ENCODE data around the gene PRRG3. TPM values are rescaled to one million over a fixed set of nuclear protein-coding genes. Genes with fewer than 3 reads are reported as not detected.

The PRRG3 gene
- total RNA-seq, 2 experiments from 2014 or later, result not detected

- Mint-ChIP-seq H3K9me3 (no peaks in the 10 kb centered on the region), H3K27me3 (no peaks in the 10 kb centered on the region), H3K36me3 (ENCODE audit: low read depth) (no peaks in the 10 kb centered on the region), H3K27ac (no peak overlapping the region), H3K4me1 (ENCODE audit: low read depth) (no peaks in the 10 kb centered on the region), H3K4me3 (no peak overlapping the region)
- Histone ChIP-seq H3K4me1 (ENCODE audit: insufficient read depth, low read length) (no peaks in the 10 kb centered on the region), H3K36me3 (ENCODE audit: insufficient read depth, low read length) (no peaks in the 10 kb centered on the region), H3K27me3 (ENCODE audit: control insufficient read depth in 1 of 2, insufficient read depth in 2 of 2, low read length in 2 of 2) (no peaks in the 10 kb centered on the region), H3K27ac (ENCODE audit: low read depth in 1 of 2, low read length in 2 of 2) (no peak overlapping the region), H3K9me3 (ENCODE audit: control insufficient read depth in 1 of 2, insufficient read depth in 1 of 2, low read length in 2 of 2) (no peaks in the 10 kb centered on the region), H3K4me3 (ENCODE audit: low read length) (no peak overlapping the region)
- ATAC-seq (ENCODE audit: poor library complexity) (no peak), DNase-seq (no peak)
- POLR2A ChIA-PET, result no interaction called here
- CTCF ChIA-PET, result no interaction called here
- intact Hi-C loops (cut with DNase I, micrococcal nuclease), result no loop called here
- TF ChIP-seq CTCF (IDR thresholded peaks at IDR 0.05), result no peak
Observed at GRCh38 chrX:151724563-151725337, 29.5 kb downstream of the PRRG3 start.

- Mint-ChIP-seq H3K9me3 (no peaks in the 10 kb centered on the region), H3K27ac (no peak overlapping the region), H3K4me3 (no peak overlapping the region), H3K4me1 (ENCODE audit: low read depth) (no peaks in the 10 kb centered on the region), H3K27me3 (no peaks in the 10 kb centered on the region), H3K36me3 (ENCODE audit: low read depth) (no peaks in the 10 kb centered on the region)
- ChIA-PET CTCF (no interaction called here), POLR2A (no interaction called here)
- no peak overlapping the region for H3K27ac ChIP-seq (ENCODE audit: low read depth in 1 of 2, low read length in 2 of 2)
- H3K36me3 ChIP-seq (ENCODE audit: insufficient read depth, low read length), result no peaks in the 10 kb centered on the region
- no peak for ATAC-seq (ENCODE audit: poor library complexity)
- intact Hi-C loops (cut with DNase I, micrococcal nuclease), result no loop called here
- H3K4me1 ChIP-seq (ENCODE audit: insufficient read depth, low read length), result no peaks in the 10 kb centered on the region
- TF ChIP-seq CTCF (IDR thresholded peaks at IDR 0.05), result no peak
- no peak for DNase-seq
- H3K4me3 ChIP-seq (ENCODE audit: low read length), result no peak overlapping the region
- H3K27me3 ChIP-seq (ENCODE audit: control insufficient read depth in 1 of 2, insufficient read depth in 2 of 2, low read length in 2 of 2), result no peaks in the 10 kb centered on the region
- no peaks in the 10 kb centered on the region for H3K9me3 ChIP-seq (ENCODE audit: control insufficient read depth in 1 of 2, insufficient read depth in 1 of 2, low read length in 2 of 2)
Observed at GRCh38 chrX:151725338-151725614, 30.0 kb downstream of the PRRG3 start.

- H3K4me3 Mint-ChIP-seq, result no peak overlapping the region
- H3K27ac Mint-ChIP-seq, result no peak overlapping the region
- no peaks in the 10 kb centered on the region for H3K4me1 Mint-ChIP-seq (ENCODE audit: low read depth)
- no peak for TF ChIP-seq CTCF (IDR thresholded peaks at IDR 0.05)
- Histone ChIP-seq H3K4me3 (ENCODE audit: low read length) (no peak overlapping the region), H3K36me3 (ENCODE audit: insufficient read depth, low read length) (no peaks in the 10 kb centered on the region), H3K27ac (ENCODE audit: low read depth in 1 of 2, low read length in 2 of 2) (no peak overlapping the region), H3K27me3 (ENCODE audit: control insufficient read depth in 1 of 2, insufficient read depth in 2 of 2, low read length in 2 of 2) (no peaks in the 10 kb centered on the region), H3K9me3 (ENCODE audit: control insufficient read depth in 1 of 2, insufficient read depth in 1 of 2, low read length in 2 of 2) (no peaks in the 10 kb centered on the region), H3K4me1 (ENCODE audit: insufficient read depth, low read length) (no peaks in the 10 kb centered on the region)
- no peaks in the 10 kb centered on the region for H3K27me3 Mint-ChIP-seq
- H3K9me3 Mint-ChIP-seq, result no peaks in the 10 kb centered on the region
- ChIA-PET POLR2A (no interaction called here), CTCF (no interaction called here)
- H3K36me3 Mint-ChIP-seq (ENCODE audit: low read depth), result no peaks in the 10 kb centered on the region
- intact Hi-C loops (cut with DNase I, micrococcal nuclease), result no loop called here
- ATAC-seq (ENCODE audit: poor library complexity), result no peak
- no peak for DNase-seq
Observed at GRCh38 chrX:151726751-151727150, 31.5 kb downstream of the PRRG3 start.
